ENCODE results near the gene ADGRF5.
A peak's percentile ranks its signal among the peaks of the same experiment; 100 is the strongest.

The ADGRF5 gene, protein sequence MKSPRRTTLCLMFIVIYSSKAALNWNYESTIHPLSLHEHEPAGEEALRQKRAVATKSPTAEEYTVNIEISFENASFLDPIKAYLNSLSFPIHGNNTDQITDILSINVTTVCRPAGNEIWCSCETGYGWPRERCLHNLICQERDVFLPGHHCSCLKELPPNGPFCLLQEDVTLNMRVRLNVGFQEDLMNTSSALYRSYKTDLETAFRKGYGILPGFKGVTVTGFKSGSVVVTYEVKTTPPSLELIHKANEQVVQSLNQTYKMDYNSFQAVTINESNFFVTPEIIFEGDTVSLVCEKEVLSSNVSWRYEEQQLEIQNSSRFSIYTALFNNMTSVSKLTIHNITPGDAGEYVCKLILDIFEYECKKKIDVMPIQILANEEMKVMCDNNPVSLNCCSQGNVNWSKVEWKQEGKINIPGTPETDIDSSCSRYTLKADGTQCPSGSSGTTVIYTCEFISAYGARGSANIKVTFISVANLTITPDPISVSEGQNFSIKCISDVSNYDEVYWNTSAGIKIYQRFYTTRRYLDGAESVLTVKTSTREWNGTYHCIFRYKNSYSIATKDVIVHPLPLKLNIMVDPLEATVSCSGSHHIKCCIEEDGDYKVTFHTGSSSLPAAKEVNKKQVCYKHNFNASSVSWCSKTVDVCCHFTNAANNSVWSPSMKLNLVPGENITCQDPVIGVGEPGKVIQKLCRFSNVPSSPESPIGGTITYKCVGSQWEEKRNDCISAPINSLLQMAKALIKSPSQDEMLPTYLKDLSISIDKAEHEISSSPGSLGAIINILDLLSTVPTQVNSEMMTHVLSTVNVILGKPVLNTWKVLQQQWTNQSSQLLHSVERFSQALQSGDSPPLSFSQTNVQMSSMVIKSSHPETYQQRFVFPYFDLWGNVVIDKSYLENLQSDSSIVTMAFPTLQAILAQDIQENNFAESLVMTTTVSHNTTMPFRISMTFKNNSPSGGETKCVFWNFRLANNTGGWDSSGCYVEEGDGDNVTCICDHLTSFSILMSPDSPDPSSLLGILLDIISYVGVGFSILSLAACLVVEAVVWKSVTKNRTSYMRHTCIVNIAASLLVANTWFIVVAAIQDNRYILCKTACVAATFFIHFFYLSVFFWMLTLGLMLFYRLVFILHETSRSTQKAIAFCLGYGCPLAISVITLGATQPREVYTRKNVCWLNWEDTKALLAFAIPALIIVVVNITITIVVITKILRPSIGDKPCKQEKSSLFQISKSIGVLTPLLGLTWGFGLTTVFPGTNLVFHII (N-terminal part only)
- 0 to 5.5 (median 0) reads per million in 17 experiments for total RNA-seq

DNA sequence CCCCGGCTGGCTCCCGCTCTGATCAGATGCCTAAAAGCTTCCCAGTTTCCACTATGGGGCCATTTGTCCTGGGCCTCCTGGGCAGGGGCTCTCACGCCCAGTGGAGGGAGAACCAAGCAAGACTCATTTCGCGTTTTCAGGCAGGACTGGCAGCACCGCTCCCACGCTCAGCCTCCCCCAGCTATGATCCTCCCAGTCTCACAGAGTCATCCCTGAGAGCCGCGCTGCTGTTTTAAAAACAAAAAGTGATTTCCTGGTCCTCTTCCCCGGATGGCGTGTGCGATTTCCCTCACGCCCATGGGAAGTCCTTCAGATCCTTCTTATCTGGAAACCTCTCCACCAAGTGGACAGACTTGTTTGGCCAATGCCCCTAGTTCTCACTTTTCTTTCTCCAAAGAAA, at the start of gene ADGRF5:
TSS of gene ADGRF5 (minus strand) at position 208 of the 400 bp plus-strand sequence. CDS start 15,176 bp downstream, outside the sequence.
- DNase-seq, result no peak

DNA sequence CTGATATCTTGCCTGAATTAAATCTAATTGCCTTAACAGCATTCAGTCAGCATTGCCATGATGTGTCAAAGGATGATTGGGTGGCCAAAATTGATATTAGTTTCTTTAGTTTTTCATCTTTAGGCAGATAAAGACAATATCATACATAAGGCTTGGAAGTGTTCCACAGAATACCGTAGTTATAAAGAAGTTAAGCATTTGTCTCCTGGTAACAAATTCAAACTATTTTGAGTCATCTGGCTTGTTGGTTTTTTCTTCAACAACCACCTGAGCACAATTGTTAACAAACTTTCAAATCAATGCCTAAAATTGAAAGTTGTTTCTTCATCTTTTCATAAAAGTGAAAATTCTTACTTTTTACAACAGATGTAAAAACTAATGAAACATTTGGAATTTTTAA, 47.5 kb upstream of the ADGRF5 start:
- no peak for DNase-seq

DNA sequence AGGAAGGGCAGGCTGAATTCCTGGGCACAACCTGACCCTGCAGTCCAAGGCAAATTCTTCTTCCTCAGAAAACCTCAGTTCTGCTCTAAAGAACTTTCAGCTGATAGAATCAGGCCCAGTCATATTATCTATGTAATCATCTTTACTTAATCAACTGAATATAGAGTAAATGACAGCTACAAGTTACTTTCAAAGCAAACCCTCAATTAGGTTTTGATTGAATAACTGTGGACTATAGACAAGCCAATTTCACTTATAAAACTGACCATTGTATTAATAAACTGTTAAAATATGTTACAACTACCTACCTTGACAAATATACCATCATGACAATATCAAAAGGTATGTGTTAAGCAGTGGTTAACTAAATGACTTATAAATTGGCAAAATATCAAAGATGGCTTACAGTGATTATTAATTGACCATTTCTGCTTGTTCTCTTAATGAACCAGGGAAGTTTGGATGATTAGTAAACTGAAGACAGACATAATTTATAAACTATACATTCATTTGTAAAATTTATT, 46.1 kb upstream of the ADGRF5 start:
- no peak for DNase-seq

DNA sequence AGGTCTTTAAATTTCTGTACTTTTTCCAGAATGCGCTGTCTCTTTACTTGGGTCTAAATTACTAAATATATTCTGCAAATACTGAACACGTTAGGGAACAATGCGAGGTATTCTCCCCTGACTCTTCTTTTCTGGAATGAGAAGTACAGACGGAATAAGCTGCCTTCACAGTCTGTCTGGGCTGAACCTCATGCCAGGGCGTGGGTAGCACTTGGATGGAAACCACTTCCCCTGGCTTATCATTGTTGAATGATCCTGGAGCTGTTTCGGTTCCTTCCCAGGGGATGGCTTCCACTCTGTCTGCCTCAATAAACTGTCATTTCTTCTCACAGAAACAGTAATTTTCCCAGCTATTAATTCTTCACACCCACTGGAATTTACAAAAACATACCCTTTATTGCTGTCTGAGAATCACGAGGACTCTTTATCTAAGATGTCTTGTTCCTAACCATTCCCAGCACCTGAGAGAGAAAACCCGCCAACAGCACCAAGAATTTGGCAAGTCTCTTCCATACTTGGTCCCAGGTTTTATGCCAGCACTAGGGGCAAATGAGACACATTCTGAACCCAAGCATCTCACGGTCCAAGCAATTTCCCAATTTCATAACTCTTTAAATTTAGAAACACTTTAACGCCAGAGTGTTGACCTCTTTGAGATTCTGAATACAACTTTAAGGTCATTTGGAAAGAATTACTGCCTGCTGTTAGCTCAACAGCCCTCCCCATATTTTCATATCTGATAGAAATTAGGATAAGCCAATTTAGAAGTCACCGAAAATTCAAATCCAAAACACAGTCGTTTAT, 43.2 kb upstream of the ADGRF5 start:
- DNase-seq, result peak in 3 of 4 experiments; percentile 10 to 17 (median 11)

DNA sequence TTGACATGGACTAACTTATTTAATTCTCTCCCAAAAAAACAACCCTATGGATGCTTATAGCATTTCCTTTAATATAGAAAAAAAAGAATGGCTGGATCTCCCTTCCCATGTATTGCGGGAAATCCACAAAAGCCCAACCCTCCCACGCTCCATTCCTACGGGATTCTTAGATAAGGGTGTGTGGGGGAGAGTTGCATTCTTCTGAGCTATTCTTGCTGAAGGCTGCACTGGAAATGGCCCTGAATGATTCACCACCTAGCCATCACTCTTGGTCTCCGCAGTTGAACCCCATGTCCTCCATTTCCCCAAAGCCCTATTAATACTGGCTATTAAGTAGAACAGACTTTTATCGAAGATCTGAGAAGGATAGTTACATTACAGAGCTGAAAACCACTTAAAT, 41.9 kb upstream of the ADGRF5 start:
- DNase-seq, result no peak

DNA sequence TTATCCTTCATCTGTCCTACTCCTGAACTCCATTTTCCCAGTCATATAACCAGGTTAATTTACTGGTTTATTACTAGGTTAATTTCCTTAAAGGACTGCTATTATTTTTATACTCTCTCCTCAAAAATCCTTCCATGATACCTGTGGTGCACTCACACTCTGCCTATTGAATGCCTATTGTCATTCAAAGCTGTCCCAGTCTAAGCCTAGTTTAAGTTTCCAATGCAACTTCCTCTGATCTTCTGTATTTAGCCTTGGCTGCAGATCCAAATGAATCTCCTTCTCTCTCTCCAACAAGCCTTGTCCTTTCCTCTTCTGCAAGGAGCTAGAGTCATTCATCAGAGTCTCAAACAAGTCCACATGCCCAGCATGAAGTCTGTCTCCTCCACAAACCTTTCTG, 41.3 kb upstream of the ADGRF5 start:
- no peak for DNase-seq

DNA sequence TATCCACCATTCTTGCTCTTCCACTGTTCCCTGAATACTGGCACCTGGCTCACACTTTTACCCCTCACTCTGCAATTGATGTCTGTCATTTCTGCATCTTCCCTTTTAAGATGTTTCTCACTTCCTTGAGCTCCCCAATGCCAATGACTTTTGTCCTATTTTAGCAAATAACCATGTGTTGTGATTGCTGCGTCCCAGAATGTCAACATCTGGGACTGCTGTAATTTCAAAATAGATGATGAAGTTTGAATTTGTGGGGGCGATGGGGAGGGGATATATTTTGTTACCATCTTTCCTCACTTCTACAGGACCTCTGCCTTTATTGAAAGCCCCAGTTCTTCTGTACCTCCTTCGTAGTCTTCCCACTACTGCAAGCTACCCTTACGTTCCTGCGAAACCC, 40.0 kb upstream of the ADGRF5 start:
- peak; percentile 6 to 43 (median 20) for DNase-seq

DNA sequence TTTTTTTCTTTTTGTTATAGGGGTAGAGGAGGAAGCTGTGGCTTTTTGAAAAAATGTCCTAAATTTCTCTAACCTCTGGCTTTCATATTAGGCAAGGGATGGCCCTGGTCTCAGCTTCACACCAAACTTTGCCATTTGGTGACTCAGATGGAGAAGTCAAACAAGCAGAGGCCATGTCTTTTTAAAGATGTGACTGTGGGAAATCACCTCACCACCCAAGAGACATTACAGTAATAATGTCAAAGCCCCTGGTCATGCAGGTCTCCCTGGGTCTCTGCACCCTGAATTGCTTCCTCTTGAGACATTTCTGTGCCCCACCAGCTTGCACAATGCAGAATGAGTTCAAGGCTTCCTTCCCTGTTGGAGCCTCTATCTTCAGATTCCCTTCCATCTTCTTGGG, 39.5 kb upstream of the ADGRF5 start:
- DNase-seq, result peak; percentile 23 to 64 (median 45)

DNA sequence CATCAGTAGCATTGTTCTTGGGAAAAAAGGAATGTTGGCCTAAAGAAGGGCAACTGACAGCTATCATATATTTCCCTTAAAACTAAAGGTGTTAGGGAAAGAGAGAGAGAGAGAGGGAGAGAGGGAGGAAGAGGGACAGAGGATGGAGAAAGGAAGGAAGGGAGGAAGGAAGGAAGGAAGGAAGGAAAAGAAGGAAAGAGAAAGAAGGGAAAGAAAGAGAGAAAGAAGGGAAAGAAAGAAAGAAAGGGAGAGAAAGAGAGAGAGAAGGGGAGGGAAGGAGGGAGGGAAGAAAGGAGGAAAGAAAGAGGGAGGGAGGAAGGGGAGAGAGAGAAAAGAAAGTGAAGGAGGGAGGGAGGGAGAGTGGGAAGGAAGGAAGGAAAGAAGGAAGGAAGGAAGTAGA, 37.7 kb upstream of the ADGRF5 start:
- no peak for DNase-seq

DNA sequence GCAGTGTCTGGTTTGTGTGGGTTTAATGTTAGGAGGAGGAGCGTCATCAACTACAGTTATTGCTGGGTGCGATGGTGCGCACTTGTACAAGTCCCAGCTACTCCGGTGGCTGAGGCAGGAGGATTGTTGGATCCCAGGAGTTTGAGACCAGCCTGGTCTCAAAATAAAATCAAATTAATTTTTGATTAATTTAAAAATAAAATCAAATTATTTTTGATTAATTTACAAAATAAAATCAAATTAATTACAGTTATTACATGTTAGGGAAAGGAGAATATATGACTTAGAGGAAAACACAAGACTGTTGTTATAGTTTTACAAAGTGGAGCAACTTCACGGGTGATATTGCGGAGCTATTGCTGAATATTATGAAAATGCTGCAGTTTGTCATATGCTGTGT, 34.7 kb upstream of the ADGRF5 start:
- no peak for DNase-seq

DNA sequence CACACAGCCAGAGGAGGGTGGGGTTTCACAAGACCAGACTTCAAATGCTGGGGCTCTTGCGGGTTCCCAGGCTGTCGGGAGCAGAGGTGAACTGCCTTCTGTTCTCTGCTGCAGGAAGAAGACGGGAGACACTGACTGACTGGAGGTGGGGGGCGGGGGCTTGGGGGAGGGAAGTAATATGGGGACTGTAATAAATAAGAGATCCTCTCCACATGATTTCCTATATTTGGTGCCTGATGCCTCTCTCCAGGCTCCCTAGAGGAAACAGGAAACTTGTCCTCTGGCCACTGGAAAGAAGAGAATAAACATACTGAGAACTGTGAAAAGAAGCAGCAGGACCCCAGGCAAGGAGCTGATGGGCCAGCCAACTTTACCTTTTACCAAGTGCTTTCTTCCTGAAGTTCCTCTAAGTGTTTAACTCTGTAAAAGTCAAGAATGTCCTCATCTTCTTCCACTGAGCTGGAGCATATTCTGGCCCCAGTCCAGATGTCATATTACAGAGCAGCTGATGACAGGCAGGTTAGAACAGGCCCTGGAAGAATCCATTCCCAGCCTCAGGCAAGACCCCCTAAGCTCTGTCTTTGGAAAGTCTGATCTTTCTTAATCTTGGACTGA, 33.2 kb upstream of the ADGRF5 start:
- no peak for DNase-seq

DNA sequence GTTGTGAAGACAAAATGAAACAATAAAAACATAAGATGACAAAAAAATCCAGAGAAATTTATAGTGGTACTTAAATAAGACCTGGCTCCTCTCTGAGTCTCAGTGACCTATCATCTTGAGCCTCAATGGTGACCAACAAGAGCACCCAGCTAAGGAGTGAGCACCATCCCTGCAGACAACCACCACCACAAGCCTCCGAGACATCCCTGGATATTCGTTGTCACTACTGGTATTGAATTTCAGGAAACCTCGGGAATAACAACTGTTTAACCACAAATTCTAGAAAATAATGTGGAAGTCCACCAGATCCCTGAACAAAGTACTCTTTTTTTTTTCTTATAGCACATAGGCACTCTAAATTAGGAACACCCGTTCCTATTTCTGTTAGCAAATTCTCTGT, 32.2 kb upstream of the ADGRF5 start:
- DNase-seq, result no peak

DNA sequence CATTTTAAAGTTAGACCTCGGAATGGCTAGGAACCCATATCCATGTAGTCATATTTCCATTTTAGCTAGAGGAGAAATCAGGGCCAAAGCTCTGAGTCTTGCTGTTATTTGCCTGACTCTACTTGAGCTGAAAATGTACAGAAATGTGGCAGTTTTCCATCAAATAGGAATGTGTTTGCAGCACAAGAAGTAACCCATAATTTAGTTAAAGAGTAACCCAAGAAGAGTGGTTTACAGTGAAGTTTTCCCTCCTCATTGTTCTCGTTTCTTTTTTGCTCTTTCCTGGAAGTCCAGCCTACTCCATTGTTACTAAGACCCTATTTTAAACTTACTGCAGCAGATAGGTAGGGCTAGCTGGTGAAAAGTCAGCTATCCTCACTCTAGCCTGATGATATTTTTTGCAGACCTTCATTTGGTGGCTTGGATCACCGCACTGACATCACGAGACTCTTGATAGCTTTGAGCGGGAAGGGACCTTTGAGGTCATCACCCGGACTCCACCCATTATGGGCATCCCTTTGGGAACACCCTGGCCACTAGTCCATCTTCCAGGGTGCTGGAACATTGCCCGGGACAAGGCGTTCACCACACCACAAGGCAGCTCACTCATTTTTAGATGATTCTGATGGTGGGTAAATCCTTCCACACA, 28.0 kb upstream of the ADGRF5 start:
- DNase-seq, result no peak

DNA sequence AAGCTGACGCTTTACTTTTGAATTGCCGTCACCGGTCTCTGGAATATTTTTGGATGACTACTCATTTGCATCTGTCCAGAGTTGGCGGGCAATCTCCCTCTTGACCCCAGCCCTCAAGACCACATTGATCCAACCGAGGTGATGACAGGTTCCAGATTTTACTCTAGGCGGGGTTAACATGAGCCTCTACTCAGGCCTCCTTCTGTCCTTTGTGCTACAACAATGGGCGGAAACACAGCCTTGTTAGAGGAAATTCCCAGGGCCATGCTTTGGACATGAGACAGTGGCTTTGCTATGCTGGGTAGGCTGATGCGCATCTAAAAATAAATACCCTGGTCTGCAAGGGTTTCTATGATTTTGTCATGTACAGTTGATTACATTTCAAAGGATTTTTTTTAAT, 27.0 kb upstream of the ADGRF5 start:
- DNase-seq, result no peak

DNA sequence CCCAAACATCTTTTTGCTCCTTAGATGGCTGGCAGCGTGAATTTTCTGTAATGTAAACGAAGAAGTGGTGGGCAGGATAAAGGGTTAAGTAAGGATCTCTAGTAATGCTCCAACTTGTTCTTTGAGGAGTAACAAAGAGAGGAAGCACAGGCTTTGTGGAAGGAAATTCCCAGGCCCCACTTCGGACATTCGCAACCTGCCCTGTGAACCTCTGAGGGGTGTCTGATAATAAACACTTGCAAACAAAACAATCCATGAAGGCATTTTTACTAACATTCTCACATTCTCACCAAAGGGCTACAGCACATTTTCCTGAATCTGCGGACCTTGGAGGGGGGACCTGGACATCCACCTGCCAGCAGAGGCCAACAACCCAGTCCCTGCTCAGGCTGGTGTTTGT, 25.8 kb upstream of the ADGRF5 start:
- no peak for DNase-seq

DNA sequence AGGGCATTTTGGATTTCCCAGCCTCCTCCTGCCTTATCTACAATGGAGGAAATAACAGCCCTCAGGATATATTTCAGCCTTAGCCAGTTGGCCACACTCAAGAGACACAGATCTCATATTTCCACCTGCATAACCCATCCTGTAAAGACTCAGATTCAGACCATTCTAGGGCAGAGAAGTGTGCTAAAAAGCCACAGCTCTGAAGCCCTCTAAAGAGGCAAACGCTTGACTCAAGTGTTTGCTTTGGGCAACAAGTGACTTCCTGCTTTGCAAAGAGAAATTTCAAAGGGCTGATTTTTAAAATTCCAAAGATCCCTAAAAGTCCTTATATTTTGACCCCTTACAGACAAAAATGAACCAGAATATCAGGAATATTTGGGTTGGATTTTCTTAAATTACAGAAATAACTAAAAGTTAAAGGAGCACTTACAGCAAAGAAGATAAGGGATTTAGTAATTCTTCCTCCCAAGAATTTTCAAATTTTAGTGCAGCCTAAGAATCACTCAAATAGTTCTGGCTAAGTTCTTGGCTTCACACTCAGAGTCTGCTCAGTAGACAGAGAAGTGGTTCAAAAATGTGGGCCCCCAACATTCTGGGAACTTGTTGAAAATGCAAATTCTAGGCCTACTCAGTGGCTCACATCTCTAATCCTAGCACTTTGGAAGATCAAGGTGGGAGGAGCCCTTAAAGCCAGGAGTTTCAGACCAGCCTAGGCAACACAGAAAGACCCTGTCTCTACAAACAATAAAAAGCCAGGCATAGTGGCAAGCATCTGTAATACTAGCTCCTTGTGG, 18.9 kb upstream of the ADGRF5 start:
- no peak for DNase-seq

DNA sequence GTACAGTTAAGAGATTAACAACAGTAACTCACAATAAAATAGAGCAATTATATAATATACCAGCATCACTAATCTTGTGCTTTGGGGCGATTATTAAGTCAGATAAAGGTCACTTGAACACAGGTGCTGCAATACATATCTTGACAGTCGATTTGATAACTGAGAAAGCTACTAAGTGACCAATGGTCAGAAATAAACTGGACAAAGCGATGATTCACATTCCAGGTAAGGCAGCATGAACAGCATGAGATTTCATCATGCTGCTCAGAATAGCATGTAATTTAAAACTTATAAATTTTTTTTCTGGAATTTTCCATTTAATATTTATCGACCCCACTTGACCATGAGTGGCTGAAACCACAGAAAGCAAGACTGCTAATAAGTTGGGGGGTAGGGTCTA, 15.9 kb upstream of the ADGRF5 start:
- no peak for DNase-seq

DNA sequence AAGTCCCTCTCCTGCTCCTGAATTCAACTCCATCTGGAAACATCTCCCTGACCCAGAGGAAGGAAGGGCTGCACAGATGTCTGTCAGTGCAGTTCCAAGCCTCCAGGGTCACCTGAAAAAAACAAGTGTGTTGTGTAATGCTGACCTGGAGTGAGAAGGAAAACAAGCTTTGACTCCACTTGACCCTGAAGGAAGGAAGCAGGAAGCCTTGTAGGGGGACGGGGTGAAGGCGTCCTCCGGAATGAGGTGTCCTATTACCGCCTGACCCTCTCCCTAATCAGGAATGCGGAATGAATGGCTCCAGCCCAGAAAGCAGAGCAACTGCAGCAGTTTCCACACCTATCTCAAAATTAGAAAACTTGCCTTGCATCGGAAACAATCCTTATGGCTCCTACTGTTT, 13.9 kb upstream of the ADGRF5 start:
- no peak for DNase-seq

DNA sequence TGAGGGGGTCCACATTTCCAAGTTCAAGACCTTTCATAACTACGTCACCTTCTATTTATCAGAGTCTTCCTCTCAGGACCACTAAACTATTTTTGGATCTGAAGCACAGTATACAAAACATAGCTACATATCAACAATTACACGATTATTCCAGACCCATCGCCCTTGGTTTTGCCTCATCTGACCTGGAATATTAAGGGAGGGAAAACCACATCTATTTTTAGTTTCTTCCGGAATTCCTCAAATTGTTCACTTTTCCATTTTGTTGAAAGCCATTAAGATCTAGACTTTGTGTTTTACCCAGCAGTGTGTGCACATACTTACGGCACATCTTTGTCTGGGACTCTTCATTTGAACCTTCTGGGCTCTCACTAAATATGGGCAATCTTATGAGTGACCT, 12.0 kb upstream of the ADGRF5 start:
- DNase-seq, result no peak
